Fibroblast of the aortic adventitia (primary cell): ENCODE data around the gene MMP24OS. TPM values are rescaled to one million over a fixed set of nuclear protein-coding genes. Genes with fewer than 3 reads are reported as not detected.
"Not testable (repeated sequence)": the region's sequence is repeated elsewhere in the genome, so short reads cannot be mapped to it uniquely, and the experiment has no call there.

Experiments used
- DNase-seq: peaks from one replicate; pipeline ENCODE4 v3.0.0-alpha.2; 2010; ENCODE audit warnings: low read depth
- H3K4me3 ChIP-seq: 2 replicates; pipeline ENCODE4 v1.5.1; 2011; ENCODE audit warnings: low read depth, mild to moderate bottlenecking, control low read depth, low read length, moderate library complexity
- total RNA-seq: library from RNA; depleted of rRNA; stranded (reverse); fragments of >200 nt; gene quantifications from 2 replicates; pipeline ENCODE4 v1.2.3, GENCODE V29; 2012; ENCODE audit warnings: low replicate concordance
- TF ChIP-seq, protein P1 (sequence below): IDR thresholded peaks from 2 replicates; pipeline ENCODE4 v1.5.1; 2011; ENCODE audit warnings: mild to moderate bottlenecking, low read length, control low read depth, inconsistent platforms; ENCODE audit not compliant: insufficient read depth

MMP24OS gene
- total RNA-seq, 1 donor = 28.7 TPM

GRCh38 chr20:35257175-35257909, 20.6 kb downstream of the MMP24OS start:
- TF ChIP-seq, protein P1, sequence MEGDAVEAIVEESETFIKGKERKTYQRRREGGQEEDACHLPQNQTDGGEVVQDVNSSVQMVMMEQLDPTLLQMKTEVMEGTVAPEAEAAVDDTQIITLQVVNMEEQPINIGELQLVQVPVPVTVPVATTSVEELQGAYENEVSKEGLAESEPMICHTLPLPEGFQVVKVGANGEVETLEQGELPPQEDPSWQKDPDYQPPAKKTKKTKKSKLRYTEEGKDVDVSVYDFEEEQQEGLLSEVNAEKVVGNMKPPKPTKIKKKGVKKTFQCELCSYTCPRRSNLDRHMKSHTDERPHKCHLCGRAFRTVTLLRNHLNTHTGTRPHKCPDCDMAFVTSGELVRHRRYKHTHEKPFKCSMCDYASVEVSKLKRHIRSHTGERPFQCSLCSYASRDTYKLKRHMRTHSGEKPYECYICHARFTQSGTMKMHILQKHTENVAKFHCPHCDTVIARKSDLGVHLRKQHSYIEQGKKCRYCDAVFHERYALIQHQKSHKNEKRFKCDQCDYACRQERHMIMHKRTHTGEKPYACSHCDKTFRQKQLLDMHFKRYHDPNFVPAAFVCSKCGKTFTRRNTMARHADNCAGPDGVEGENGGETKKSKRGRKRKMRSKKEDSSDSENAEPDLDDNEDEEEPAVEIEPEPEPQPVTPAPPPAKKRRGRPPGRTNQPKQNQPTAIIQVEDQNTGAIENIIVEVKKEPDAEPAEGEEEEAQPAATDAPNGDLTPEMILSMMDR = no peak
- peak; percentile 68 for DNase-seq
- no peak overlapping the region for H3K4me3 ChIP-seq

GRCh38 chr20:35254448-35254999, 23.4 kb downstream of the MMP24OS start:
- TF ChIP-seq, protein P1 = no peak
- no peak overlapping the region for H3K4me3 ChIP-seq
- peak; percentile 36 for DNase-seq

DNA sequence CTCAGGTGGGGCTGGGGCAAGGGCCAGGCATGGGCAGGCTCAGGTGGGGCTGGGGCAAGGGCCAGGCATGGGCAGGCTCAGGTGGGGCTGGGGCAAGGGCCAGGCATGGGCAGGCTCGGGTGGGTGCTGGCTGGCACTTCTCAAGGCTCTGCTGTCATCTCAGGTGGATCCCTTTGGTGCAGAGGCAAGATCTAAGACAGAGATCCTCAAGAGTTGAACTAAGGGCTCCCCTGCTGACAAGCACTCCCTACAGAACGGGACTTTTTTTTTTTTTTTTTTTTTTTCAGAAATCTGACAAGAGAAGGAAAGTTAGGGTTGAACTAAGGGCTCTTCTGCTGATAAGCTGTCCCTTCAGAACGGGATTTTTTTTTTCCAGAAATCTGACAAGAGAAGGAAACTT, 24.9 kb downstream of the MMP24OS start:
- TF ChIP-seq, protein P1 = no peak
- H3K4me3 ChIP-seq = no peak overlapping the region
- DNase-seq = no peak

- not testable (repeated sequence) for DNase-seq, H3K4me3 ChIP-seq
Observed at GRCh38 chr20:35252598-35252997, 25.3 kb downstream of the MMP24OS start.

GRCh38 chr20:35252037-35252461, 25.9 kb downstream of the MMP24OS start:
- H3K4me3 ChIP-seq = no peak overlapping the region
- no peak for DNase-seq
- TF ChIP-seq, protein P1 = no peak

- DNase-seq = no peak
- H3K4me3 ChIP-seq = no peak overlapping the region
- TF ChIP-seq, protein P1 = no peak
Observed at GRCh38 chr20:35251613-35251940, 26.3 kb downstream of the MMP24OS start.

DNA sequence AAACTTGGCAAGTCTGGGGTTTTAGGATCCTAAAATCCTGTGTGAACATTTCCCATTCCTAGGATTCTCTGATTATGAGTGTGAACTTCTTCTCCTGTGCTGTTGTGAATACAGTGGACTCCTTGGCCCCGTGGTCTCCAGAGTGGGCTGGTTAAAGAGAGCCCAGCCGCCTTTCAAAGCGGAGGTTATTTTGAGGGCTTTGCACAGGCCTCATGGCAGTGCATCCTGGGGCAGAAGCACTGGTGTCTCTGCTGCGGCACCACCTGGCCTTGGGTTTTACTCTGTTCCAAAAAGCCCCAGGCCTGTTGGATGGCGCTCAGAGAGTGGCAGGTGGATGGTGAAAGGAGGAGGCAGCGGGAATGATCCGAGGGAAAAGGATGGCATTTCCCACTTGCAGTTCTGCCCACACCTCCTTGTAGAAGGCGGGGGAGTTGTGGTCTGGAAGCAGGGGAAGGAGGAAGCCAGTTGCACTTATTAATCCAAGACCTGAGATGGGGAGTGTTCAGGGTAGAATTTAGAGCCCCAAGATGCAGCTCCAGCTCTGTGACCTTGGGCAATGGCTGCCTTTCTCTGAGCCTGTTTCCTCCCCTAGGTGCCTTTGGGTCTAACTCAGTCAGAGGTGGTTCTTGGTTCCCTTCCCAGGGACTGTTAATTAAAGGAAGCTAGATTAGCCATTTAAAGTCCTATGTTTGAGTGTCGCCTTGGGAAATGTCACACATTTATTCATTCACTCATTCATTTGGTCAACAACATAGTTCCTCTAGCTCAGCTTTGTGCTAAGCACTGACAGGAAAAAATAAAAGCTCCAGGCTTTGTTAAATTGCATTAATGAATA, 29.1 kb downstream of the MMP24OS start:
- DNase-seq = no peak
- TF ChIP-seq, protein P1 = no peak
- no peak overlapping the region for H3K4me3 ChIP-seq
